Activated CD4-positive, alpha-beta memory T cell treated with anti-CD3 and anti-CD28 coated beads for 36 hours (primary cell): Measurements from ENCODE around the gene ATF3. TPM values are rescaled to one million over a fixed set of nuclear protein-coding genes. Genes with fewer than 3 reads are reported as not detected.

Experiments used
- CTCF ChIA-PET: fragments of 350-600 bp; sonication (Branson Sonifier 250); formaldehyde crosslinking; loops from one replicate; lab custom pipeline; 2021; ENCODE audit warnings: antibody characterized with exemption, inconsistent platforms; lab: Charles Lee
- POLR2A ChIA-PET: fragments of 350-600 bp; sonication (Branson Sonifier 250); formaldehyde crosslinking; loops from one replicate; lab custom pipeline; 2021; ENCODE audit warnings: antibody characterized with exemption; lab: Charles Lee
- DNase-seq: peaks from one replicate; pipeline ENCODE4 v3.0.0-alpha.2; 2020
- H3K27ac Mint-ChIP-seq: one replicate; pipeline ENCODE4 v1.8.0; 2021; ENCODE audit warnings: mixed read lengths
- H3K27me3 Mint-ChIP-seq: one replicate; pipeline ENCODE4 v1.8.0; 2021; ENCODE audit warnings: mixed read lengths
- H3K36me3 Mint-ChIP-seq: one replicate; pipeline ENCODE4 v1.8.0; 2021; ENCODE audit warnings: mixed read lengths
- H3K4me1 Mint-ChIP-seq: one replicate; pipeline ENCODE4 v1.8.0; 2021; ENCODE audit warnings: low read depth, mixed read lengths
- H3K4me3 Mint-ChIP-seq: one replicate; pipeline ENCODE4 v1.8.0; 2021; ENCODE audit warnings: mild to moderate bottlenecking, mixed read lengths
- H3K9me3 Mint-ChIP-seq: one replicate; pipeline ENCODE4 v1.8.0; 2021; ENCODE audit warnings: mixed read lengths
- intact Hi-C: fragments of 100-400 bp; cut with micrococcal nuclease; formaldehyde crosslinking; loops from one replicate; pipeline ENCODE4 v1.15.1; 2023
- total RNA-seq, 2 experiments: library from RNA; stranded (reverse); gene quantifications; one replicate each; pipeline ENCODE4 v1.2.3, GENCODE V29; 2021

Gene ATF3
- total RNA-seq, 2 experiments from 2014 or later: 49.7 to 51.5 TPM

DNA sequence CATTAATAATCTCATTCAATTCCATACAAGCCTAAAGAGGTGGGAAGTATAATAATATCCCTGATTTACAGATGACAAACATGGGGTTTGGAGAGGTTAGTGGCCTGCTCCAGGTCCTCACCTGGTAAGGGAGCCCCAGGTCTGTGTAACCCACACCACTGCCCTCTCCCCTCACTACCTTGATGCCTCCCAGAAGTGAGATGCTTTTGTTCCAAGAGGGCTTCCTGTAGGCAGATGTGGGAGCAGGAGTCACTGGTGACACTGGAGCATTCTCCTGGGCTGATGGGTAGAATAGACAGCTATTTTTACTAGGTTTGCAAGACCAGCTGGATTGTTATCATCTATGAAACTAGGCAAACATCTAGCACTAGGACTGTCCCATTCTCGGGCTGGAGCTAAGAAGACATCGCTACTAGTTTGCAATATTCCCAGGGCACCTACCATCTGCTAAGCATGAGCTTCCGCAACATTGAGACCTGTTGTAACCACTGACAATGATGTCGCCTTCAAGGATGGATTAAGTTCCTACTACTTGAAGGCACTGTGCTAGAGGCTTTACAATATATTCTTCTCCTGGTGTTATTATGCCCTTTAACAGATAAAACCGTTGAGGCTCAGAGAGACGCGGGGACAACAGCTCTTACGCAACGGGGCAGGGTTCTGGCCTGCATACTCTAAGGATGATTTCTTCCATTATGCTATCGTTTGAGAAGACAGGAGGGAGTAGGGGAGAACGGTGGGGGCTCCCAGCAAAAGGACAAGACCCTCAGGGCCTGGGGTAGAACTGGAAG, 56.0 kb downstream of the ATF3 start:
- DNase-seq: no peak
- CTCF ChIA-PET: interaction anchor here (0.6 to 5.6 kb wide), 75 partner anchors 9 to 966 kb away, joined by 3 to 156 read pairs (median 5); partner anchors contain the start of genes BATF3, NSL1 and TATDN3
- POLR2A ChIA-PET: interaction anchor here (0.8 to 1.2 kb wide), 2 partner anchors 57 to 187 kb away, joined by 3 to 5 read pairs; no protein-coding TSS in a partner anchor
- intact Hi-C loops: loop anchor here (1.0 to 2.0 kb wide), 5 partner anchors 34 to 331 kb away; partner anchors contain the start of gene BATF3
- H3K36me3 Mint-ChIP-seq: no peaks in the 10 kb centered on the region
- peak overlapping the region; percentile 13 for H3K4me3 Mint-ChIP-seq
- no peaks in the 10 kb centered on the region for H3K9me3 Mint-ChIP-seq
- peaks cover 5% of the 10 kb centered on the region for H3K27me3 Mint-ChIP-seq
- H3K27ac Mint-ChIP-seq: no peak overlapping the region
- H3K4me1 Mint-ChIP-seq: peaks cover 19% of the 10 kb centered on the region

DNA sequence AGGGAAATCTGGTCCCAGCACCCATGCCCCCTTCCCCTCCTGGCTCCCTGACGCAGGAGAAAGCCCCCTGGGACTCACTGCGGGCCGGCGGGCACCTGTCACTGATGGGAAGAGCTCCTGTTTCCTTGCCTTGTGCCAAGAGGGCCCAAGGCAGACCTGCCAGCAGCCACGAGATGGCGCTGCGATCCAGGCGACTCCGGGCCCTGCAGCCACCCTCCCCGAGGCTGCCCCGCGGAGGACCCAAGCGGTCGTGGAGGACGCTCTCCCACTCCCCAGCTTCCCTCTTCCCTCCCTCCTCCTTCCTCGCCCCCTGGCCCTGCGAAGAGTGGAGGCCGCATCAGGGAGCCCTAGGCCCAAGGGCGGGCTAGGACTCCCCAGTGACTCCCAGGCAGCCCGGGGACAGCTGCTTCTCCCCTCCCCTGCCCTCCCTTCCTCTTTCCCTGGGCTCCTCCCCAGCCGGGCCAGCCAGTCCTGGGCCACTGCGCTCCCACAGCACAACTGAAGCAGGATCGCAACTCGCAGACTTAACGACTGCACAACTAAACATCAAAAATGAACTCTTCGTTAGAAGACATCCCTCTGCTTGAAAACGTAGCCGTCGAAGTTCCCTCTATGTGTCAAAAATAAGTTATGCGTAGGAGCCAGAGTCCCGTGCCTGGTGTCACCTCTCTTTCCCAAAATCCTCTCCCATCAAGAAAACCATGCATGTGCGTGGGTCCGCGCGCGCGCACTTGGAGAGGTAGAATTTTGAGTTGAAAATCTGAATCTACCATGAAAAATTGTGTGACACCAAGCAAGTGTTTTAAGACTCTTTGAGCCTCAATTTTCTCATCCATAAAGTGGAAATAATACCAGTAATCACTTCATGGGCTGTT, 56.9 kb downstream of the ATF3 start:
- no peaks in the 10 kb centered on the region for H3K36me3 Mint-ChIP-seq

DNA sequence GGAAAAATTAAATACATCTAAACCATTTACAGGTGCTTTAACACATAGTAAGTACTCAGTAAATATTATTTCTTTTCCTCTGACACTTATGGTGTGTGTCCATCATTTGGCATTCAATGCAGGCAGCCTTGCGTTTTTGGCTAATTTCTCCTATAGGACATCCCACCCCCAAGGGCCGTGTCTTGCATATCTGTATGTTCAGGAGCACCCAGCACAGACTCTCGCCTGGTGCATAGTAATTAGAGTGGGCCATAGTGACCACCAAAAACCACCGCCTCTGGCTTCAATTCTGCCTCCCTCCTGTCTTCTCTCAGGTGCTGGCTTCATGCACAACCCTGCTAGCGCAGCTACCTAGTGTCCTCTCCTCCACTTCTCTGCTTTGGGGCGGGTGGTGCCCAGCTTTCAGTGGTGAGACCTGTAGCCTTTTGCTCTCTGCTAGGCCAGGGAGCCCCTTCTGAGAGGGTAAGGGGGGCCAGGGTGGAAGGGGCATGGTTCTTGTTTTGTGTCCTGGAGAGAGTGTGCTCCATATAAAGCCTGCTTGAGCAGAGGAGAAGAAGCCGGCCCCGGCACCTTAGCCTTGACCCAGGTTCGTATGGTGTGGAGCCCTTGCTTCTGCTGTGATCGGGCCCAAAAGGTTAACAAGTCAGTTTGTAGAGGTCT, 57.7 kb downstream of the ATF3 start:
- ChIA-PET CTCF (interaction anchor here (0.7 to 5.6 kb wide), 28 partner anchors 8 to 329 kb away, joined by 3 to 156 read pairs (median 12); partner anchors contain the start of genes BATF3, NSL1 and TATDN3), POLR2A (no interaction called here)
- no peak overlapping the region for H3K4me3 Mint-ChIP-seq
- no peaks in the 10 kb centered on the region for H3K9me3 Mint-ChIP-seq
- H3K36me3 Mint-ChIP-seq: no peaks in the 10 kb centered on the region
- DNase-seq: no peak
- peaks cover 22% of the 10 kb centered on the region for H3K4me1 Mint-ChIP-seq
- intact Hi-C loops: loop anchor here (1.0 kb wide), 1 partner anchor 189 kb away; no protein-coding TSS in a partner anchor
- H3K27me3 Mint-ChIP-seq: peaks cover 4% of the 10 kb centered on the region
- no peak overlapping the region for H3K27ac Mint-ChIP-seq

More for the DNA sequence above, 56.9 kb downstream of the ATF3 start:
- intact Hi-C loops: loop anchor here (1.0 to 2.0 kb wide), 6 partner anchors 33 to 330 kb away; partner anchors contain the start of gene BATF3
- no peaks in the 10 kb centered on the region for H3K9me3 Mint-ChIP-seq
- ChIA-PET POLR2A (interaction anchor here (0.8 to 1.2 kb wide), 2 partner anchors 56 to 188 kb away, joined by 3 to 5 read pairs; no protein-coding TSS in a partner anchor), CTCF (interaction anchor here (0.6 to 5.6 kb wide), 75 partner anchors 9 to 967 kb away, joined by 3 to 156 read pairs (median 5); partner anchors contain the start of genes BATF3, NSL1 and TATDN3)
- peaks cover 3% of the 10 kb centered on the region for H3K27me3 Mint-ChIP-seq
- H3K4me3 Mint-ChIP-seq: peak overlapping the region; percentile 73
- peak; percentile 88 for DNase-seq
- peaks cover 19% of the 10 kb centered on the region for H3K4me1 Mint-ChIP-seq
- peak overlapping the region; percentile 57 for H3K27ac Mint-ChIP-seq

DNA sequence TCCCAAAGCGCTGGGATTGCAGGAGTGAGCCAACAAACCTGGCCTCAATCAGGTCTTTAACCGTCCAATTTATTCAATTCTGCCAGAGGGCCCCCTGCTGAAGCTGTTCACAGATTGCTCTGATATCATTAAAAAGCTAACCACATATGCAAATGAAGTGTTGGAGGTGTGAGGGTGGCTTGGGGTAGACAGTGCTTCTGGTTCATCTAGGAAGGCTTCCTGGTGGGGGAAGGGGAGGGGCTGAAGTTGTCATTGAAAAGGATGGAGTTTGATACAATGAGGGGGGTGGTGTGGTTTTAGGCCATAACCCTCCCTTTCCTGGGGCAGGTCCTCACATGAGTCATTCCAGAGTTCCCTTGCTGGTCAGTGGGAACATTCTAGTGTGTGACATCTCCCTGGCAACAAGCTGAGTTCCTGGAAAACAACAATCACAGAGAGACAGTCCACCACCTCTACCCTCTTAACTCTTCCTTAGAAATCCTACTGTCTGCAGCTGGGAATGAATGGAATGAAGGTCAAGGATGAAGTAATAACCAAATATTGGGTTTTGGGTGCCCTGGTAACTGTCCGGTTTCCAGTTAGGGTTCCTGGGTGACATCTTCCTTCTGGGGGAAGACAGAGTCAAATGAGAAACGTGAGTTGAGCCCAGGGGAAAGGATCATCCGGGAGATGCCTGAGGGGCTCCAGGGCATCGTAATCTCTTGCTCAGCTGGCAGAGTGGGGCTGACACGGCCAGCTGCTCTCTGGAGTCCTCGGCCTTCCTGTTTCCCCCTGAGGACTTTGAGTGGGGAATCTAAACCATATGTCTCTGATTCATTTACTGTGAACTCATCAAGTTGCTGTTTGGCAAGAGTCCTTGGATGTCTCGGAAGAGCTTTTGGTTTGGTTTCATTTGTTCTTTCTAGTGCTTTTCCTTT, 58.9 kb downstream of the ATF3 start:
- intact Hi-C loops: no loop called here
- CTCF ChIA-PET: interaction anchor here (0.7 to 5.6 kb wide), 21 partner anchors 9 to 328 kb away, joined by 3 to 156 read pairs (median 4); partner anchors contain the start of genes BATF3, NSL1 and TATDN3
- H3K4me1 Mint-ChIP-seq: peaks cover 23% of the 10 kb centered on the region
- peak; percentile 44 for DNase-seq
- H3K27ac Mint-ChIP-seq: no peak overlapping the region
- no peak overlapping the region for H3K4me3 Mint-ChIP-seq
- POLR2A ChIA-PET: interaction anchor here (0.8 to 1.8 kb wide), 2 partner anchors 31 to 118 kb away, joined by 3 to 4 read pairs; partner anchors contain the start of gene BATF3
- no peaks in the 10 kb centered on the region for H3K36me3 Mint-ChIP-seq
- peaks cover 5% of the 10 kb centered on the region for H3K27me3 Mint-ChIP-seq
- no peaks in the 10 kb centered on the region for H3K9me3 Mint-ChIP-seq

DNA sequence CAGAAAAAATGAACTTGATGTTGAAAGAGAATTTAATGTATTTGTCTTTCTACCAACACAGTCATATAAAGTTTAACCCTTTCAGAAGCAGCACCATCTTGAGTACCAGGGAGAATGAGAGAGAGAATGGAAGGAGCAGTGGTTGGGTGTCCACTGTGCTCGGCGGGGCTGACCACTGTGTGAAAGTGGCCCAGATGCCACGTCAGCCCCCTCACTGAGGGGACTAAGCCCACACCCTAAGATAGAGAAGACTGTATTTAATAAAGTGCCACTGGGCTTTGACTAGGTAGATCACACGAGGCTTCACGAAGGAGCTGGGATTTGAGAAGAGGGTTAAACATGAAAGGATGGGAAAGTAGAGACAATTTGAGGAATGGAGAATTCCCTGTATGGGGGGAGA, 59.9 kb downstream of the ATF3 start:
- Mint-ChIP-seq H3K9me3 (no peaks in the 10 kb centered on the region), H3K4me3 (no peak overlapping the region), H3K27ac (no peak overlapping the region), H3K27me3 (peaks cover 5% of the 10 kb centered on the region), H3K4me1 (peaks cover 23% of the 10 kb centered on the region), H3K36me3 (no peaks in the 10 kb centered on the region)
- intact Hi-C loops: no loop called here
- DNase-seq: no peak
- CTCF ChIA-PET: interaction anchor here (0.7 to 5.6 kb wide), 16 partner anchors 8 to 327 kb away, joined by 3 to 156 read pairs (median 5); partner anchors contain the start of genes NSL1 and TATDN3
- POLR2A ChIA-PET: interaction anchor here (0.8 to 1.8 kb wide), 2 partner anchors 31 to 117 kb away, joined by 3 to 4 read pairs; partner anchors contain the start of gene BATF3

DNA sequence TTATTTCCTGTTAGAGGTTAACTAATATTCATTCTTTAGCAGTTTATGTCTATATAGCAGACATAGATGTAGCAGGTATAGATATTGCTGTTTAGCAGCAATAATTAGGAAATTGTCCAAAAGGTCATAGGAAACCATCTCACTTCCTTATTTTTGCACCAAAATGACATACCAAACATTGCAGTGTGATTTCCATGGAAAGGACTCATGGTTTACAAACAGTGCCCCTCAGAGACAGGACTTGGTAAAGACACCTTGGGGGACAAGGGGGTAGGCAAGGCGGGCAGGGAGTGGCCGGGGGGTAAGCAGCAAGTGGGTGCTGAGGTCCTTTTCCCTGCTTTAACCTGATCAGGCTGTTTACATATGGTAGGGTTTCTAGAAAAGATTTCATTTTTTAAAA, 60.5 kb downstream of the ATF3 start:
- ChIA-PET CTCF (interaction anchor here (1.3 to 5.6 kb wide), 10 partner anchors 8 to 326 kb away, joined by 3 to 156 read pairs (median 7); no protein-coding TSS in a partner anchor), POLR2A (no interaction called here)
- intact Hi-C loops: no loop called here
- Mint-ChIP-seq H3K4me1 (peaks cover 23% of the 10 kb centered on the region), H3K4me3 (no peak overlapping the region), H3K27ac (no peak overlapping the region), H3K27me3 (peaks cover 5% of the 10 kb centered on the region), H3K36me3 (no peaks in the 10 kb centered on the region), H3K9me3 (no peaks in the 10 kb centered on the region)
- no peak for DNase-seq

DNA sequence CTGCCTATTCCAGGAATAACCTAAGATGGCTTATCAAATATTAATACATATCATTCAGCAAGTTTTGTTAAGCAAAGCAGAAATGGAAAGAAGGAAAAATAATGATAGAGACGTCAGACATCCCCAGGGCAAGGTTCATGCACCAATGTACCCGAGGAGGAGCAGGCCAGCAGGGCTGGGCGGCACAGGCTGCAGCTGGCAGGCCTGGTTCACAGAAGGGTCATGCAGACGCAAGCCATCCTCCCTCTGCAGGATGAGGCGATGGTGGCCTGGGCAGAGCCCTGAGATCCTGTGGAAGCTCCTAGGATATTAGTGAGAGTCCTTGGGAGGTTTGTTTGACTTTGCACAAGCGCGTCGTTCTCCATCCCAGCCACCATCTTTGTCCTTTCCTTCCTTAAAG, 61.0 kb downstream of the ATF3 start:
- Mint-ChIP-seq H3K36me3 (no peaks in the 10 kb centered on the region), H3K27ac (no peak overlapping the region), H3K4me3 (no peak overlapping the region), H3K9me3 (no peaks in the 10 kb centered on the region), H3K4me1 (peaks cover 23% of the 10 kb centered on the region), H3K27me3 (peaks cover 5% of the 10 kb centered on the region)
- intact Hi-C loops: no loop called here
- DNase-seq: no peak
- POLR2A ChIA-PET: no interaction called here
- CTCF ChIA-PET: no interaction called here

DNA sequence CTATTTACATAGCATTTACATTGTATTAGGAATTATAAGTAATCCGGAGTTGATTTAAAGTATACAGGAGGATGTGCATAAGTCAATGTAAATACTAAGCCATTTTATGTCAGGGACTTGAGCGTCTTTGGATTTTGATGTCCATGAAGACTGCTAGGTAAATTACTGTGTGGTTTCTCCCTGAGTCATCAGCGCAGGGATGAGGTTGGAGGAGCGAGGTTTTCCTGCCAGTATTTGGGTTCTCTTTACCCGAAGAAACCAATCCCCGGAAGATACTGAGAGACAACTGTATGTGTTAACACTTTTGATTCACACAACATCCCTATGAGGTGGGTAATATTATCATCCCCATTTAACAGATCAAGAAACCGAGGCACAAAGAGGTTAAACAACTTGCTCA, 61.7 kb downstream of the ATF3 start:
- no peaks in the 10 kb centered on the region for H3K36me3 Mint-ChIP-seq
- H3K27me3 Mint-ChIP-seq: peaks cover 5% of the 10 kb centered on the region
- no peaks in the 10 kb centered on the region for H3K9me3 Mint-ChIP-seq
- H3K4me1 Mint-ChIP-seq: peaks cover 23% of the 10 kb centered on the region
- POLR2A ChIA-PET: no interaction called here
- no peak overlapping the region for H3K4me3 Mint-ChIP-seq
- CTCF ChIA-PET: interaction anchor here (1.5 kb wide), 1 partner anchor 79 kb away, joined by 4 read pairs; no protein-coding TSS in a partner anchor
- intact Hi-C loops: loop anchor here (10.0 kb wide), 1 partner anchor 636 kb away; the partner anchor contains the start of genes DTL and INTS7
- H3K27ac Mint-ChIP-seq: no peak overlapping the region
- DNase-seq: no peak
